Measurements from ENCODE around the gene TSKU. TPM values are rescaled to one million over a fixed set of nuclear protein-coding genes. Genes with fewer than 3 reads are reported as not detected.

Gene TSKU
- polyA plus RNA-seq, 1 of the 3 experiments (the other 2 are of a cell fraction), result 20.7 TPM

DNA sequence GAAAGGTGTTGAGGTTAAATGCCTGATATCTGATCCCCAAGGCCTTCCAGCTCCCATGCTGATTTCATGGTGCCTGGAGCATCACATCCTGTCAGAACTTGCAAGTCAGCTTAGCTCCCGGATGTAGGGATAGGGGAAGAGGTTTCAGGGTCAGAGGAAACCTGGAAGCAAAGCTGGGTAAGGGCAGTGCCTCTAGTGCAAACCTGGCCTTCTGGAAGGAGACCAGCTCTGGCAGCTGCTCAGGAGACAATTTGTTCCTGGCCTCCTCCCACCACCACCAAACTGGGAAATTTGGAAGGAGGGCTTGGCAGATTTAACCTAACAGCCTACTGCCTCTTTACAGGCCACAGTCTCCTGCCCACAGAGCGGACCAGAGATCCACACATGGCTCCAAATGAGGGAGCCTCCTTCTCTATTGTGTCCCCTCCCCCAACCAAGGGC is 9.2 kb upstream of the TSKU start:
- no peaks in the 10 kb centered on the region for H3K79me2 ChIP-seq (ENCODE audit: insufficient read depth)
- no peak for DNase-seq
- no peaks in the 10 kb centered on the region for H4K20me1 ChIP-seq (ENCODE audit: insufficient read depth)
- no peaks in the 10 kb centered on the region for H3F3A ChIP-seq (replicated peaks; ENCODE audit: insufficient read depth)
- POLR2A ChIA-PET, result interaction anchor here (0.6 to 0.8 kb wide), 2 partner anchors 10 to 201 kb away, joined by 3 read pairs; no protein-coding TSS in a partner anchor
- H3K9me2 ChIP-seq, result no peaks in the 10 kb centered on the region
- no peak overlapping the region for H3K4me2 ChIP-seq
- no peak overlapping the region for H2AFZ ChIP-seq (ENCODE audit: low read depth)
- peaks cover 4 to 11% of the 10 kb centered on the region in 2 experiments; a peak in 2 of 4 replicates for H3K4me1 ChIP-seq (ENCODE audit: control insufficient read depth in 1 of 2, insufficient read depth in 2 of 2, low read depth in 1 of 2, low read length in 1 of 2)
- no peak overlapping the region for H3K27ac ChIP-seq (ENCODE audit: low read depth in 2 of 2, low read length in 1 of 2)
- no peaks in the 10 kb centered on the region for H3K27me3 ChIP-seq (ENCODE audit: insufficient read depth)
- no peak overlapping the region for H3K4me3 ChIP-seq (ENCODE audit: low read depth in 2 of 2, low read length in 1 of 2)
- H3K9ac ChIP-seq, result no peak overlapping the region
- WGBS (ENCODE audit: low lambda C conversion rate), result 66% methylated on average over 2 of the region's 2 CpGs
- CTCF ChIA-PET, result interaction anchor here (1.2 kb wide), 1 partner anchor 146 kb away, joined by 4 read pairs; no protein-coding TSS in a partner anchor
- H3K36me3 ChIP-seq (replicated peaks in 1 of 2; ENCODE audit: control insufficient read depth in 1 of 2, insufficient read depth in 2 of 2, low read length in 1 of 2), result no peaks in the 10 kb centered on the region
- H3K9me3 ChIP-seq, result peaks cover 15% of the 10 kb centered on the region
- TF ChIP-seq, protein P1, sequence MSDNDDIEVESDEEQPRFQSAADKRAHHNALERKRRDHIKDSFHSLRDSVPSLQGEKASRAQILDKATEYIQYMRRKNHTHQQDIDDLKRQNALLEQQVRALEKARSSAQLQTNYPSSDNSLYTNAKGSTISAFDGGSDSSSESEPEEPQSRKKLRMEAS (IDR thresholded peaks at IDR 0.05; ENCODE audit: low read depth), result no peak
- no peak for TF ChIP-seq RCOR1 (IDR thresholded peaks at IDR 0.05; ENCODE audit: low read length)
- TF ChIP-seq TAF1 (IDR thresholded peaks at IDR 0.05; ENCODE audit: borderline replicate concordance, low read depth, low read length), result no peak
- no peak for TF ChIP-seq FOSL2 (IDR thresholded peaks at IDR 0.05; ENCODE audit: borderline replicate concordance, low read depth)
- no peak for TF ChIP-seq EP300 (IDR thresholded peaks at IDR 0.05; ENCODE audit: borderline replicate concordance in 1 of 2, low read depth in 1 of 2, low read length in 1 of 2)
- no peak for TF ChIP-seq SMC3 (IDR thresholded peaks at IDR 0.05; ENCODE audit: low read depth, low read length)
- TF ChIP-seq, protein P2, sequence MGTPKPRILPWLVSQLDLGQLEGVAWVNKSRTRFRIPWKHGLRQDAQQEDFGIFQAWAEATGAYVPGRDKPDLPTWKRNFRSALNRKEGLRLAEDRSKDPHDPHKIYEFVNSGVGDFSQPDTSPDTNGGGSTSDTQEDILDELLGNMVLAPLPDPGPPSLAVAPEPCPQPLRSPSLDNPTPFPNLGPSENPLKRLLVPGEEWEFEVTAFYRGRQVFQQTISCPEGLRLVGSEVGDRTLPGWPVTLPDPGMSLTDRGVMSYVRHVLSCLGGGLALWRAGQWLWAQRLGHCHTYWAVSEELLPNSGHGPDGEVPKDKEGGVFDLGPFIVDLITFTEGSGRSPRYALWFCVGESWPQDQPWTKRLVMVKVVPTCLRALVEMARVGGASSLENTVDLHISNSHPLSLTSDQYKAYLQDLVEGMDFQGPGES (IDR thresholded peaks at IDR 0.05; ENCODE audit: low read depth, low read length), result no peak
- no peak for TF ChIP-seq ELF1 (IDR thresholded peaks at IDR 0.05)
- TF ChIP-seq GATA2 (CRISPR knock-in tag; IDR thresholded peaks at IDR 0.05), result no peak
- TF ChIP-seq MXI1 (IDR thresholded peaks at IDR 0.05; ENCODE audit: low read depth, low read length), result no peak
- no peak for TF ChIP-seq FOXJ3 (CRISPR knock-in tag; IDR thresholded peaks at IDR 0.05)
- TF ChIP-seq MEF2A (IDR thresholded peaks at IDR 0.05; ENCODE audit: borderline replicate concordance, low read depth), result no peak
- TF ChIP-seq GABPA (IDR thresholded peaks at IDR 0.05; ENCODE audit: low read depth), result no peak
- TF ChIP-seq, protein P3, sequence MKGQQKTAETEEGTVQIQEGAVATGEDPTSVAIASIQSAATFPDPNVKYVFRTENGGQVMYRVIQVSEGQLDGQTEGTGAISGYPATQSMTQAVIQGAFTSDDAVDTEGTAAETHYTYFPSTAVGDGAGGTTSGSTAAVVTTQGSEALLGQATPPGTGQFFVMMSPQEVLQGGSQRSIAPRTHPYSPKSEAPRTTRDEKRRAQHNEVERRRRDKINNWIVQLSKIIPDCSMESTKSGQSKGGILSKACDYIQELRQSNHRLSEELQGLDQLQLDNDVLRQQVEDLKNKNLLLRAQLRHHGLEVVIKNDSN (IDR thresholded peaks at IDR 0.05; ENCODE audit: borderline replicate concordance, low read depth), result no peak
- no peak for TF ChIP-seq REST (IDR thresholded peaks at IDR 0.05; ENCODE audit: low read depth, low read length)
- TF ChIP-seq RXRA (IDR thresholded peaks at IDR 0.05; ENCODE audit: borderline replicate concordance, low read depth), result no peak
- TF ChIP-seq SIN3A (IDR thresholded peaks at IDR 0.05; ENCODE audit: borderline replicate concordance, low read depth, low read length), result no peak
- TF ChIP-seq NRF1 (IDR thresholded peaks at IDR 0.05; ENCODE audit: low read depth, low read length), result no peak
- TF ChIP-seq, protein P4, sequence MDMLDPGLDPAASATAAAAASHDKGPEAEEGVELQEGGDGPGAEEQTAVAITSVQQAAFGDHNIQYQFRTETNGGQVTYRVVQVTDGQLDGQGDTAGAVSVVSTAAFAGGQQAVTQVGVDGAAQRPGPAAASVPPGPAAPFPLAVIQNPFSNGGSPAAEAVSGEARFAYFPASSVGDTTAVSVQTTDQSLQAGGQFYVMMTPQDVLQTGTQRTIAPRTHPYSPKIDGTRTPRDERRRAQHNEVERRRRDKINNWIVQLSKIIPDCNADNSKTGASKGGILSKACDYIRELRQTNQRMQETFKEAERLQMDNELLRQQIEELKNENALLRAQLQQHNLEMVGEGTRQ (IDR thresholded peaks at IDR 0.05; ENCODE audit: borderline replicate concordance, low read depth, low read length), result no peak
- TF ChIP-seq TEAD4 (IDR thresholded peaks at IDR 0.05; ENCODE audit: borderline replicate concordance, insufficient read depth), result no peak

Data from SK-N-SH (cell line).